HCT116 (cell line): ENCODE results near the gene AGAP6.
"Not testable (repeated sequence)": the region's sequence is repeated elsewhere in the genome, so short reads cannot be mapped to it uniquely, and the experiment has no call there.

Experiments
- CEBPB ChIP-seq: IDR thresholded peaks from 2 replicates; pipeline ENCODE4 v1.6.1; 2012; ENCODE audit warnings: low read depth
- CTCF ChIP-seq, 3 experiments: fragments of 200-600 bp in 1 of 3; sonication (generic) in 1 of 3; IDR thresholded peaks in 2 of 3; conservative IDR thresholded peaks in 1 of 3; 2 replicates each; pipeline ENCODE4 v1.5.1; 2012 to 2017; ENCODE audit warnings: low read depth in 2 of 3, low read length in 2 of 3, antibody characterized with exemption in 1 of 3, borderline replicate concordance in 1 of 3, control low read depth in 1 of 3, mild to moderate bottlenecking in 1 of 3, mixed read lengths in 1 of 3, mixed run types in 1 of 3, moderate library complexity in 1 of 3; ENCODE audit not compliant: insufficient read depth in 1 of 3
- EZH2 ChIP-seq: fragments of 200-600 bp; sonication (generic); IDR thresholded peaks from 2 replicates; pipeline ENCODE4 v1.6.1; 2017; ENCODE audit warnings: antibody characterized with exemption, mixed run types
- JUND ChIP-seq: IDR thresholded peaks from 2 replicates; pipeline ENCODE4 v1.6.1; 2012
- MAX ChIP-seq: IDR thresholded peaks from 2 replicates; pipeline ENCODE4 v1.6.1; 2012
- POLR2A ChIP-seq: IDR thresholded peaks from 2 replicates; pipeline ENCODE4 v1.7.0; 2011; ENCODE audit warnings: borderline replicate concordance; ENCODE audit not compliant: insufficient read depth, insufficient read length; ENCODE audit errors: extremely low read depth
- POLR2AphosphoS5 ChIP-seq: IDR thresholded peaks from 2 replicates; pipeline ENCODE4 v1.6.1; 2011; ENCODE audit warnings: mild to moderate bottlenecking, low read depth, low read length, moderate library complexity
- SP1 ChIP-seq: IDR thresholded peaks from 2 replicates; pipeline ENCODE4 v1.6.1; 2012; ENCODE audit warnings: low read depth
- ZFX ChIP-seq: fragments of 450-650 bp; IDR thresholded peaks from 2 replicates; pipeline ENCODE4 v1.6.1; 2017
- ZNF274 ChIP-seq: fragments of 200-500 bp; sonication (Bioruptor generic); IDR thresholded peaks from 2 replicates; pipeline ENCODE4 v1.6.1; 2014; ENCODE audit warnings: mild to moderate bottlenecking, low read depth, low read length, inconsistent platforms

- not testable (repeated sequence) for TF ChIP-seq CTCF (IDR thresholded peaks at IDR 0.05 in 2 of 3, conservative IDR thresholded peaks at IDR 0.05 in 1 of 3; ENCODE audit: borderline replicate concordance in 1 of 3, insufficient read depth in 1 of 3, low read depth in 2 of 3, low read length in 2 of 3); JUND; SP1; ZNF274; MAX; CEBPB; ZFX; POLR2AphosphoS5; EZH2; POLR2A
Measured at GRCh38 chr10:50055494-50056292, 67.5 kb downstream of the AGAP6 start.
